Thyroid gland (tissue), 4 donors: ENCODE data around the gene ERCC4.

Experiments
- POLR2A ChIP-seq, 2 donors: fragments of 450-650 bp; IDR thresholded peaks; one replicate each; pipeline ENCODE4 v1.6.1; 2017; ENCODE audit warnings: antibody characterized with exemption in 2 of 2, mild to moderate bottlenecking in 2 of 2, moderate library complexity in 1 of 2
- TF ChIP-seq, protein P1 (sequence below), 6 experiments: fragments of 200-600 bp in 3 of 6; fragments of 450-650 bp in 3 of 6; sonication (generic) in 3 of 6; IDR thresholded peaks; one replicate each; pipeline ENCODE4 v1.5.1; 2016 to 2019; ENCODE audit warnings: antibody characterized with exemption in 6 of 6, mild to moderate bottlenecking in 2 of 6, inconsistent platforms in 1 of 6, moderate library complexity in 1 of 6

DNA sequence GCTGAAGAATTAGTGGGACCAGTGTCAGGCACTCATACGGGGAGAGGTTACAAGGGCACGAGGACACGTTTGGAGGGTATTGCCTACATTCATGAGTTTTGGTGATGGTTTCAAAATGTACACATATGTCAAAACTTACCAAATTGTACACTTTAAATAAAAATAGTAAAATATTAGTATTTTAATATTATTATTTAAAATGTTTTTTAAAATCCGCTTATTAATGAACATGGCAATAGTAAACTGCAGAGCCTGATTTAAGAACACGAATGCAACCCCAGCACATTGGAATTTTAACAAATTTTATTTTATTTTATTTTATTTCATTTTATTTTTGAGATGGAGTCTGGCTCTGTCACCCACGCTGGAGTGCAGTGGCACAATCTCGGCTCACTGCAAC, 10.9 kb upstream of the ERCC4 start:
- TF ChIP-seq, protein P1, sequence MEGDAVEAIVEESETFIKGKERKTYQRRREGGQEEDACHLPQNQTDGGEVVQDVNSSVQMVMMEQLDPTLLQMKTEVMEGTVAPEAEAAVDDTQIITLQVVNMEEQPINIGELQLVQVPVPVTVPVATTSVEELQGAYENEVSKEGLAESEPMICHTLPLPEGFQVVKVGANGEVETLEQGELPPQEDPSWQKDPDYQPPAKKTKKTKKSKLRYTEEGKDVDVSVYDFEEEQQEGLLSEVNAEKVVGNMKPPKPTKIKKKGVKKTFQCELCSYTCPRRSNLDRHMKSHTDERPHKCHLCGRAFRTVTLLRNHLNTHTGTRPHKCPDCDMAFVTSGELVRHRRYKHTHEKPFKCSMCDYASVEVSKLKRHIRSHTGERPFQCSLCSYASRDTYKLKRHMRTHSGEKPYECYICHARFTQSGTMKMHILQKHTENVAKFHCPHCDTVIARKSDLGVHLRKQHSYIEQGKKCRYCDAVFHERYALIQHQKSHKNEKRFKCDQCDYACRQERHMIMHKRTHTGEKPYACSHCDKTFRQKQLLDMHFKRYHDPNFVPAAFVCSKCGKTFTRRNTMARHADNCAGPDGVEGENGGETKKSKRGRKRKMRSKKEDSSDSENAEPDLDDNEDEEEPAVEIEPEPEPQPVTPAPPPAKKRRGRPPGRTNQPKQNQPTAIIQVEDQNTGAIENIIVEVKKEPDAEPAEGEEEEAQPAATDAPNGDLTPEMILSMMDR (IDR thresholded peaks at IDR 0.05) = no peak
- TF ChIP-seq POLR2A (IDR thresholded peaks at IDR 0.05) = no peak
